Embryonic facial prominence (tissue), 1 donor: ENCODE data around the gene MED8.

Experiments
- DNase-seq: peaks from one replicate; pipeline ENCODE4 v3.0.0-alpha.2; 2016; ENCODE audit errors: extremely low spot score

MED8 gene

DNA sequence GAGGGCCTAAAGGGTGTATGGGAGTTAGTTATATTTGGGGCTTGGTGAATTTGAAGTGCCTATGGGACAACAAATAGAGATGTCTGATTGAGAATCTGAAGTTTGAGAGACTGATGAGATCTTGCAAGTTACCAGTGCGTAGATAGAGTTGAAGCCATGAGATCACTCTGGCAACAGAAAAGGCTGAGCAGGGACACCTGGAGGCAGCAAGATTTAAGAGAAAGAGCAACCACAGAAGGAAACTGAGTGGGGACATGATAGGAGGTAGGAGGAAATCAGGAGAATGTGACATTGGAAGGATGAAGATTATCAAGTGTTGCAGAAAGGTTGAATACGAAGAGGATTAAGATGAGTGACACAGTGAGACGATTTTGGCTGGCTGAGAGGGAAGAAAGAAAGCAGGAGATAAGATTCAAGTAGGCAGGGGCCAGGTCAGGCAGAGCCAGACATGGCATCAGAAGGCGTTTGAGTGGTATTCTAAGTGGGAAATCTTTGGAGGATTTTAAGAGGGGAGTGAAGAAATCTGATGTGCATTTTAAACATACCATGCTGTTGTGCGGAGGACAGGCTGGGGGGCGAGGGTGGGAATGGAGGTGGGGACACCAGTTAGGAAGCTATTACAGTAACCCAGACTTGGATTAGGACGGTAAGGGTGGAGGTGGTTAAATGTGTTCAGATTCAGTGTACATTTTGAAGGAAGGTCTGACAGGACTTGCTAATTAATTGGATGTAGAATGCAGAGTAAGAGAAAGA lies 55.0 kb downstream of the MED8 start:
- DNase-seq: no peak
